GM13977 (cell line): ENCODE data around the gene UNC5B.

ENCODE experiments used
- DNase-seq: peaks from one replicate; pipeline ENCODE4 v3.0.0; 2012; ENCODE audit warnings: low spot score
- CTCF ChIP-seq: IDR thresholded peaks from 2 replicates; pipeline ENCODE4 v1.5.1; 2012; ENCODE audit warnings: mild to moderate bottlenecking, control low read depth; ENCODE audit not compliant: insufficient read depth; ENCODE audit errors: extremely low read depth, missing control alignments
- in situ Hi-C: fragments of 300-500 bp; cut with MboI; formaldehyde crosslinking; loops from one replicate; pipeline ENCODE4 v1.12.0; 2022; ENCODE audit warnings: low sequenced_read_pairs, low pct_unique_long_range_greater_than_20kb, mixed read lengths, inconsistent platforms; ENCODE audit not compliant: unreplicated experiment

Gene UNC5B

GRCh38 chr10:71285180-71285545, 72.8 kb downstream of the UNC5B start:
- peak; percentile 79 for TF ChIP-seq CTCF
- in situ Hi-C loops, result no loop called here

GRCh38 chr10:71285986-71286385, 73.6 kb downstream of the UNC5B start:
- DNase-seq, result no peak
- TF ChIP-seq CTCF, result no peak
- in situ Hi-C loops, result no loop called here

More at GRCh38 chr10:71285180-71285545, 72.8 kb downstream of the UNC5B start:
- peak; percentile 86 for DNase-seq

- TF ChIP-seq CTCF, result no peak
- in situ Hi-C loops, result no loop called here
- no peak for DNase-seq
Measured at GRCh38 chr10:71286521-71287294, 74.3 kb downstream of the UNC5B start.

DNA sequence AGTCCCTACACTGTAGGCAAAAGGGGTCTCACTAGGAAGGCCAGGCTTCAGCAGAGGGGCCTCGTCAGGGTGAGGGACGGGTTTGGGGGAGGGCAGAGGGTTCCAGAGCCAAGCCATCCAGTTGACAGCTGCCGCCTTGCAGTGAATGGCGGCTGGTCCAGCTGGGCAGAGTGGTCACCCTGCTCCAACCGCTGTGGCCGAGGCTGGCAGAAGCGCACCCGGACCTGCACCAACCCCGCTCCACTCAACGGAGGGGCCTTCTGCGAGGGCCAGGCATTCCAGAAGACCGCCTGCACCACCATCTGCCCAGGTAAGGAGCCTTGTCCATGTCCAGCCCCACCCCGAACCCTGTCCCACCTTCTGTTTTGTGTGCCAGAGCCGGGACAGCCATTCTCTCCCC, 75.1 kb downstream of the UNC5B start:
- in situ Hi-C loops, result no loop called here
- no peak for TF ChIP-seq CTCF
- no peak for DNase-seq

DNA sequence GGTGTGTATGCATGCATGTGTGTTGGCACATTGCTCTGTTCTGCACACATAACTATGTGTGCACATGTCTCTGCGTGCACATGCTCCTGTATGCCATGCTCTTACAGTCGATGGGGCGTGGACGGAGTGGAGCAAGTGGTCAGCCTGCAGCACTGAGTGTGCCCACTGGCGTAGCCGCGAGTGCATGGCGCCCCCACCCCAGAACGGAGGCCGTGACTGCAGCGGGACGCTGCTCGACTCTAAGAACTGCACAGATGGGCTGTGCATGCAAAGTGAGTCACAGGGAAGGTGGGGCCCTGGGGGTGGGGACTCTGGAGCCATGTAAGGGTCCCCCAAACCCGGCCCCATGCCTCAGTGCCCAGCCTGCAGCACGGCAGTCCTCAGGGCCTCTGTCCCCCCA, 76.1 kb downstream of the UNC5B start:
- TF ChIP-seq CTCF, result no peak
- no peak for DNase-seq
- in situ Hi-C loops, result no loop called here

DNA sequence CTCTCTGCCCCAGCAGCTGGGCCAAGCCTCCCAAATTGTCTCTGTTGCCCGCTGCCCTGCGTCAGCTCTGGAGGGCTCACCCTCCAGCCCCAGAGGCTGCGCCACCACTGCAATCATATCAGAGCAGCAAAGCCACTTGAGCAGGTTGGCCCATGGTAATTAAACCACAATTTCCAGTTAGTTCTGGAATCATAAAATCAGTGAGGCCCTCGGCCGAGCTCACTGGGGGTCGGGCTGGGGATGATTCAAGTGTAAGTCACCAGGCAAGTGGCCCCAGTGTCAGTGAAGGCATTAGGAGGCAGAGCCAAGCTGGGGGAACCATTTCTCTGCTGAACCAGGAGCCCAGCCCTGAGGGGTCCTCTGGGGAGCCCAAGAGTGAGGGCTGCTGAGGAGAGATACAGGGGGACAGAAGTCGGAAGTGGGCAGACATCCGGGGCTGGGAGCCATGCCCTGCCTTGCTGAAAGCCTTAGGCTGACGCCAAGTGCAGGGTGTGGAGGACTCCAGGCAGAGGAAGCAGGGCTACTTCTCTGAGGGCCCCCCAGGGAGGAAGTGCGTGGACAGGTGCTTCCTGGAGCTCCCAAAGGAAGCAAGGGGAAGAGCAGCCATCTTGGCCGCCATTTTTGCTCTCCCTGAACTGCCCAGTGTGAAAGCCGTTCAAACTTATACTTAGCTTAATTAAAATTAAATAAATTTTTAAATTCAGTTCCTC, 77.2 kb downstream of the UNC5B start:
- TF ChIP-seq CTCF, result no peak
- in situ Hi-C loops, result no loop called here
- DNase-seq, result no peak
